ENCODE results near the gene GOLGA8A.
"Not testable (repeated sequence)": the region's sequence is repeated elsewhere in the genome, so short reads cannot be mapped to it uniquely, and the experiment has no call there.

GRCh38 chr15:34420953-34421352 lies 16.7 kb downstream of the GOLGA8A start:
- TF ChIP-seq CTCF (IDR thresholded peaks at IDR 0.05; ENCODE audit: low read length); EZH2phosphoT487 (IDR thresholded peaks at IDR 0.05; ENCODE audit: low read length); EZH2 (optimal IDR thresholded peaks at IDR 0.05; ENCODE audit: low read depth, low read length): not testable (repeated sequence)
